Effector memory CD4-positive, alpha-beta T cell (primary cell): ENCODE measurements around the gene SCRG1.

ENCODE experiments used
- DNase-seq, 3 donors: peaks; one replicate each; pipeline ENCODE4 v3.0.0-alpha.2; 2020
- H3K27ac ChIP-seq: 2 replicates; pipeline ENCODE4 v1.7.0; 2013; ENCODE audit warnings: mild to moderate bottlenecking, low read length, moderate library complexity; ENCODE audit not compliant: insufficient read depth, poor library complexity, severe bottlenecking
- H3K27me3 ChIP-seq: replicated peaks from 2 replicates; pipeline ENCODE4 v1.7.0; 2013; ENCODE audit warnings: mild to moderate bottlenecking, low read length; ENCODE audit not compliant: insufficient read depth, control insufficient read depth, poor library complexity, severe bottlenecking
- H3K36me3 ChIP-seq: 2 replicates; pipeline ENCODE4 v1.7.0; 2013; ENCODE audit warnings: mild to moderate bottlenecking, low read length, moderate library complexity; ENCODE audit not compliant: control insufficient read depth, insufficient read depth
- H3K4me1 ChIP-seq: 2 replicates; pipeline ENCODE4 v1.7.0; 2013; ENCODE audit warnings: low read length, mild to moderate bottlenecking; ENCODE audit not compliant: control insufficient read depth, insufficient read depth, poor library complexity, severe bottlenecking
- H3K4me3 ChIP-seq: 2 replicates; pipeline ENCODE4 v1.7.0; 2013; ENCODE audit warnings: low read length, low read depth, mild to moderate bottlenecking; ENCODE audit not compliant: insufficient read depth, poor library complexity, severe bottlenecking
- H3K9me3 ChIP-seq: 2 replicates; pipeline ENCODE4 v1.7.0; 2013; ENCODE audit warnings: mild to moderate bottlenecking, low read length, moderate library complexity; ENCODE audit not compliant: control insufficient read depth

SCRG1 gene

DNA sequence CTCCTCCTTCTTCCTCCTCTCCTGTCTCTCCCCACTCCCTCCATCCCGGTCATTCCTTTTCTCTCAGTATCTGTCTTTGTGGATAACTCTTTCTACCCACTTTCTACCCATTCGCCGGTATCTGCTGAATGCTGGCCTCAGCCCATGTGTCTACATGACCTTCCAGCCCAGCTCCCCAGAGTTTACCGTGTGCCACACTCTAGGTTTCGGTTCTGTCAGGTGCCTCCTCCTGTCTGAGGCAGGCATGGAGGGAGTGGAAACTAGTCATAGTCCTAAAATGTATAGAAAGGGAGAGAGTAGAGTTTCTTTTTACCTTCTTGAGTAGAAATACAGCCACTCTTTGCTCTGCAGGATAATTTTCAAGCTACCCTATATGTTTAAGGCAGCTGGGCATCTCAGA lies 33.5 kb upstream of the SCRG1 start:
- no peak for DNase-seq
- Histone ChIP-seq H3K27ac (no peak overlapping the region), H3K4me1 (no peaks in the 10 kb centered on the region), H3K9me3 (no peaks in the 10 kb centered on the region), H3K36me3 (no peaks in the 10 kb centered on the region), H3K27me3 (no peaks in the 10 kb centered on the region), H3K4me3 (no peak overlapping the region)

DNA sequence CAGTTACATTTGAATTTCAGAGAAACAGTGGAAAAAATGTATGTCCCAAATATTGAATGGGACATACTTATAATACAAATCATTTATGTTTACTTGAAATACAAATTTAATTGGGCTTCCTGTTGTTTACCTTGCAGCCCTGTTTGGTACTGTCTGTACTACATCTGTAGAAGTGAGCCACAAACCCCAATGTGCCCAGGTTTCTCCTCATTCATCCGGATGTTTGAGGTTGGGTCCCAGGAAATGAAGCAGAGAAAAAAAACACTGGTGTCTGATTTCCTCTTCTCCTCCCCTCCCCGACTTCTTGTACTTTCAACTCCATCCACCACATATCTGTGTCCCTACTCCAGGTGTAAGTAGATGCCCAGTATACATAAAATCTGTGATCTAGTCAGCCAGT lies 27.1 kb upstream of the SCRG1 start:
- H3K27ac ChIP-seq: no peak overlapping the region
- no peaks in the 10 kb centered on the region for H3K36me3 ChIP-seq
- peaks cover 17% of the 10 kb centered on the region for H3K4me1 ChIP-seq
- H3K9me3 ChIP-seq: no peaks in the 10 kb centered on the region
- DNase-seq: no peak
- no peaks in the 10 kb centered on the region for H3K27me3 ChIP-seq
- no peak overlapping the region for H3K4me3 ChIP-seq

- H3K27me3 ChIP-seq: no peaks in the 10 kb centered on the region
- H3K36me3 ChIP-seq: no peaks in the 10 kb centered on the region
- H3K4me3 ChIP-seq: no peak overlapping the region
- peaks cover 17% of the 10 kb centered on the region for H3K4me1 ChIP-seq
- no peaks in the 10 kb centered on the region for H3K9me3 ChIP-seq
- H3K27ac ChIP-seq: no peak overlapping the region
- no peak for DNase-seq
Observed at GRCh38 chr4:173424899-173425805, 26.2 kb upstream of the SCRG1 start.

- Histone ChIP-seq H3K4me3 (no peak overlapping the region), H3K27me3 (no peaks in the 10 kb centered on the region), H3K27ac (no peak overlapping the region), H3K4me1 (peaks cover 10% of the 10 kb centered on the region), H3K9me3 (no peaks in the 10 kb centered on the region), H3K36me3 (no peaks in the 10 kb centered on the region)
- no peak for DNase-seq
Observed at GRCh38 chr4:173420801-173421200, 21.9 kb upstream of the SCRG1 start.

GRCh38 chr4:173420324-173420752 lies 21.4 kb upstream of the SCRG1 start:
- Histone ChIP-seq H3K27ac (no peak overlapping the region), H3K36me3 (no peaks in the 10 kb centered on the region), H3K4me3 (no peak overlapping the region), H3K27me3 (no peaks in the 10 kb centered on the region), H3K9me3 (no peaks in the 10 kb centered on the region), H3K4me1 (peaks cover 5% of the 10 kb centered on the region)
- no peak for DNase-seq

DNA sequence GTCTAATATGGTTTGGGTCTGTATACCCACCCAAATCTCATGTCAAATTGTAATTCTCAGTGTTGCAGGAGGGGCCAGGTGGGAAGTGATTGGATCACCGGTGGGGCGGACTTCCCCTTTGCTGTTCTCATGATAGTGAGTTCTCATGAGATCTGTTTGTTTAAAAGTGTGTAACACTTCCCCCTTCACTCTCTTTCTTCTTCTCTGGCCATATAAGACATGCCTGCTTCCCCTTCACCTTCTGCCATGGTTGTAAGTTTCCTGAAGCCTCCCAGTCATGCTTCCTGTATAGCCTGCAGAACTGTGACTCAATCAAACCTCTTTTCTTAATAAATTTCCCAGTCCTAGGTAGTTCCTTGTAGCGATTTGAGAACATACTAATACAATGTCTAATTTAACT lies 19.7 kb upstream of the SCRG1 start:
- H3K36me3 ChIP-seq: no peaks in the 10 kb centered on the region
- no peaks in the 10 kb centered on the region for H3K4me1 ChIP-seq
- H3K27ac ChIP-seq: no peak overlapping the region
- DNase-seq: no peak
- H3K4me3 ChIP-seq: no peak overlapping the region
- H3K9me3 ChIP-seq: no peaks in the 10 kb centered on the region
- H3K27me3 ChIP-seq: no peaks in the 10 kb centered on the region

GRCh38 chr4:173417833-173418232 lies 18.9 kb upstream of the SCRG1 start:
- DNase-seq: no peak
- Histone ChIP-seq H3K27ac (no peak overlapping the region), H3K27me3 (no peaks in the 10 kb centered on the region), H3K4me1 (no peaks in the 10 kb centered on the region), H3K9me3 (no peaks in the 10 kb centered on the region), H3K36me3 (no peaks in the 10 kb centered on the region), H3K4me3 (no peak overlapping the region)

GRCh38 chr4:173415885-173416653 lies 17.2 kb upstream of the SCRG1 start:
- H3K9me3 ChIP-seq: no peaks in the 10 kb centered on the region
- no peak overlapping the region for H3K4me3 ChIP-seq
- H3K27ac ChIP-seq: no peak overlapping the region
- no peak for DNase-seq
- H3K36me3 ChIP-seq: no peaks in the 10 kb centered on the region
- no peaks in the 10 kb centered on the region for H3K27me3 ChIP-seq
- H3K4me1 ChIP-seq: no peaks in the 10 kb centered on the region

DNA sequence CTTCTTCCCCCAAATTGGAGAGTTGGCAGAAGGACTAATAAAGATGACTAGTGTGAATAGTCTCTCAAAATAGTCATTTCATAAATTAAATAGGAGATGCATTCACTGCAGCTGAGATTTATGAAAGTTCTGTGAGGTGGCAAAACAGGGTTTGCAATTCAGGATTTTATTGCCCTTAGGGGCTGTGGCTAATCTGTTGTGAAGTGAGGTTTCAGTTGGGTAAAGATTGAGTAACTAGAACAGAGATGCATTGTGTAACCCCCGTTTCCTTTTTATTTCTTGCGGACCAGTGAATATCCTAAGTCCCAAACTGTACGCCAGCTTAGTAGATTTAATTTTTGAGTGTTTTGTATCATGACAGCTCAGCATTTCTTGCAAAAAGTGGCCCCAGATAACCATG lies 16.2 kb upstream of the SCRG1 start:
- H3K4me1 ChIP-seq: no peaks in the 10 kb centered on the region
- no peak overlapping the region for H3K27ac ChIP-seq
- H3K27me3 ChIP-seq: no peaks in the 10 kb centered on the region
- no peaks in the 10 kb centered on the region for H3K9me3 ChIP-seq
- no peaks in the 10 kb centered on the region for H3K36me3 ChIP-seq
- no peak overlapping the region for H3K4me3 ChIP-seq
- no peak for DNase-seq

- H3K27ac ChIP-seq: no peak overlapping the region
- H3K36me3 ChIP-seq: no peaks in the 10 kb centered on the region
- no peak for DNase-seq
- no peaks in the 10 kb centered on the region for H3K9me3 ChIP-seq
- no peaks in the 10 kb centered on the region for H3K4me1 ChIP-seq
- no peak overlapping the region for H3K4me3 ChIP-seq
- no peaks in the 10 kb centered on the region for H3K27me3 ChIP-seq
Observed at GRCh38 chr4:173414456-173414855, 15.5 kb upstream of the SCRG1 start.
